ENCODE data around the gene APH1A. TPM values are rescaled to one million over a fixed set of nuclear protein-coding genes. Genes with fewer than 3 reads are reported as not detected.
"Not testable (repeated sequence)": the region's sequence is repeated elsewhere in the genome, so short reads cannot be mapped to it uniquely, and the experiment has no call there.

Gene APH1A
- 122 TPM for total RNA-seq

GRCh38 chr1:150268705-150269403 lies at the start of gene APH1A:
TSS of gene APH1A (minus strand) at chr1:150269016. CDS start at chr1:150268810, 206 bp downstream.
- no peaks in the 10 kb centered on the region for H3K27me3 ChIP-seq (ENCODE audit: insufficient read depth, low read length)
- H3K4me3 ChIP-seq (ENCODE audit: low read length), result peak within 1 kb of the TSS; percentile 74
- H3K9me3 ChIP-seq (ENCODE audit: low read depth, low read length), result no peaks in the 10 kb centered on the region
- H3K4me1 ChIP-seq (ENCODE audit: insufficient read depth, low read length), result peaks cover 39% of the 10 kb centered on the region

DNA sequence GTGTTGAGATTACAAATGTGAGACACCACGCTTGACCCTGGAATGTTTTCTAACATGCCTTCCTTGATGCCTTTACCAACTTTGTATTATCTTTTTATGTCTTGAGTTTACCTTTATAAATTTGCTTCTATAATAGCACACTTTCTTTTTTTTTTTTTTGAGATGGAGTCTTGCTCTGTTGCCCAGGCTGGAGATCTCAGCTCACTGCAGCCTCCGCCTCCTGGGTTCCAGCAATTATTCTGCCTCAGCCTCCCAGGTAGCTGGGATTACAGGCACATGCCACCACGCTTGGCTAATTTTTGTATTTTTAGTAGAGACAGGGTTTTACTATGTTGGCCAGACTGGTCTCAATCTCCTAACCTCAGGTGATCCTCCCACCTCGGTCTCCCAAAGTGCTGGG lies 45.9 kb upstream of the APH1A start:
- not testable (repeated sequence) for H3K4me1 ChIP-seq (ENCODE audit: insufficient read depth, low read length); H3K27me3 ChIP-seq (ENCODE audit: insufficient read depth, low read length); H3K9me3 ChIP-seq (ENCODE audit: low read depth, low read length); H3K4me3 ChIP-seq (ENCODE audit: low read length)

DNA sequence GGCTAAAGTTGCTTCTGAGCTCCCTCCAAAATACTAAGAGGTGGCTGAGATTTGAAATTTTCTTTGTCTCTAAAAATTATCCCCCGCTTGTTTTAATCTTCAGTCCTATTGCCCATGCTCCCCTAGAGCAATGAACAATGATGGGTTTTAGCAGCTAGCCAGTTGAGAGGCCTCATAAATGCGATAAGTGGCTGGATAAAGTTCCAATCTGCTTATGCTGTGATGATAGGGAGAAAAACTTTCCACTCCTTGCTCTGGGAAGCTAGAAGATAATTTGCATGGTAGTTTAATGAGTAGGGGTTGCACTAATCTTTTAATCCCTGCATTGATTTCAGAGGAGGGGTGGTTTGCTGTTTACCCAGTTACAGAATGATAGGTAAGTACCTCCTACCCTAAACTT lies 42.9 kb upstream of the APH1A start:
- Histone ChIP-seq H3K9me3 (ENCODE audit: low read depth, low read length) (no peaks in the 10 kb centered on the region), H3K4me3 (ENCODE audit: low read length) (no peak overlapping the region), H3K27me3 (ENCODE audit: insufficient read depth, low read length) (no peaks in the 10 kb centered on the region), H3K4me1 (ENCODE audit: insufficient read depth, low read length) (peaks cover 7% of the 10 kb centered on the region)

- no peaks in the 10 kb centered on the region for H3K9me3 ChIP-seq (ENCODE audit: low read depth, low read length)
- no peaks in the 10 kb centered on the region for H3K4me1 ChIP-seq (ENCODE audit: insufficient read depth, low read length)
- H3K4me3 ChIP-seq (ENCODE audit: low read length), result no peak overlapping the region
- H3K27me3 ChIP-seq (ENCODE audit: insufficient read depth, low read length), result no peaks in the 10 kb centered on the region
These were observed 41.1 kb upstream of the APH1A start for GRCh38 chr1:150309758-150310508.

DNA sequence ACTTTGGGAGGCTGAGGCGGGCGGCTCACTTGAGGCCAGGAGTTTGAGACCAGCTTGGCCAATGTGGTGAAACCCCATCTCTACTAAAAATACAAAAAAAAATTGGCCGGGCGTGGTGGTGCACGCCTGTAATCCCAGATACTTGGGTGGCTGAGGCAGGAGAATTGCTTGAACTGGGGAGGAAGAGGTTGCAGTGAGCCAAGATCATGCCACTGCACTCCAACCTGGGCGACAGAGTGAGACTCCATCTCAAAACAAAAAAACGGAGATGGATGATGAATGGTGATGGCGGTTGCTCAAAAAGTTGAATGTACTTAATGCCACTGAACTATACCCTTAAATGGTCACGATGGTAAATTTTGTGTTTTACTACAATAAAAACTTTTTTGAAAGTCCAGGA lies 39.8 kb upstream of the APH1A start:
- H3K4me3 ChIP-seq (ENCODE audit: low read length); H3K9me3 ChIP-seq (ENCODE audit: low read depth, low read length); H3K27me3 ChIP-seq (ENCODE audit: insufficient read depth, low read length); H3K4me1 ChIP-seq (ENCODE audit: insufficient read depth, low read length): not testable (repeated sequence)

DNA sequence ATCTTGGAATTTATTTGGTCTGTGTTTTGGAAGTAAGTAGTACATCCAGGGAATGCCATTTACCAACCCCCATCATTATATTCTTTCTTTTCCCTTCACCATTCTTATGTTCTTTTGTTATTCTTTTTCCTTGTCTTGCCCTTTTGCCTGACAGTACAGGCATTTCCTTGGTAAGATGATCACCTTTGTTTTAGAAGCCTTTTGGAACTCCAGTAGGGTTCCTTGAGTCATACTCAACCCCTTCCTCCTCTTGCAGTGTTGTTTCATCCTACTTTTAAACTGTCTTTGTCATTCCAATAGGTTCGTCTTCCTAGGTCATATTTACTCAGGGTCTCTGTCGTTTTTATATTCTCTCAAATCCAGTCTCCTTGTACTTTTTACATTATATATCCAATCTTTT lies 34.1 kb upstream of the APH1A start:
- H3K4me1 ChIP-seq (ENCODE audit: insufficient read depth, low read length), result no peaks in the 10 kb centered on the region
- H3K27me3 ChIP-seq (ENCODE audit: insufficient read depth, low read length), result no peaks in the 10 kb centered on the region
- no peaks in the 10 kb centered on the region for H3K9me3 ChIP-seq (ENCODE audit: low read depth, low read length)
- H3K4me3 ChIP-seq (ENCODE audit: low read length), result no peak overlapping the region

GRCh38 chr1:150302338-150302737 lies 33.5 kb upstream of the APH1A start:
- Histone ChIP-seq H3K9me3 (ENCODE audit: low read depth, low read length) (no peaks in the 10 kb centered on the region), H3K27me3 (ENCODE audit: insufficient read depth, low read length) (no peaks in the 10 kb centered on the region), H3K4me3 (ENCODE audit: low read length) (no peak overlapping the region), H3K4me1 (ENCODE audit: insufficient read depth, low read length) (no peaks in the 10 kb centered on the region)

DNA sequence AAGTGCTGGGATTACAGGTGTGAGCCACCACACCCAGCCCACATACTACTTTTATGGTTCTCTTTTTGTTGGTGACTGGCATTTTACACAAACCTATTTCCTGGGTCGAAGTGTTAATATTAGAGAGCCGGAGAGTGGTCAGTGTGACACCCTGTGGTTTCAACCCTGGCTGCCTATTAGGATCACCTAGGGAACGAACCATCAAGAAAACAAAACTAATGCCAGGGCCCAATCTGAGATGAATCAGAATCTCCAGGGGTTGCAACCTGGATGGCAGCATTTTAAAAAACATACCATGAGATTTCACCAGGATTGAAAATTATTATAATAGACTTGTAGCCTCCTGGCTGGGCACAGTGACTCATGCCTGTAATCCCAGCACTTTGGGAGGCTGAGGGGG lies 30.9 kb upstream of the APH1A start:
- Histone ChIP-seq H3K9me3 (ENCODE audit: low read depth, low read length) (no peaks in the 10 kb centered on the region), H3K27me3 (ENCODE audit: insufficient read depth, low read length) (no peaks in the 10 kb centered on the region), H3K4me3 (ENCODE audit: low read length) (no peak overlapping the region), H3K4me1 (ENCODE audit: insufficient read depth, low read length) (peaks cover under 1% of the 10 kb centered on the region)

- Histone ChIP-seq H3K4me1 (ENCODE audit: insufficient read depth, low read length) (peaks cover 17% of the 10 kb centered on the region), H3K4me3 (ENCODE audit: low read length) (no peak overlapping the region), H3K27me3 (ENCODE audit: insufficient read depth, low read length) (no peaks in the 10 kb centered on the region), H3K9me3 (ENCODE audit: low read depth, low read length) (no peaks in the 10 kb centered on the region)
These were observed 26.7 kb upstream of the APH1A start for GRCh38 chr1:150295476-150295875.

DNA sequence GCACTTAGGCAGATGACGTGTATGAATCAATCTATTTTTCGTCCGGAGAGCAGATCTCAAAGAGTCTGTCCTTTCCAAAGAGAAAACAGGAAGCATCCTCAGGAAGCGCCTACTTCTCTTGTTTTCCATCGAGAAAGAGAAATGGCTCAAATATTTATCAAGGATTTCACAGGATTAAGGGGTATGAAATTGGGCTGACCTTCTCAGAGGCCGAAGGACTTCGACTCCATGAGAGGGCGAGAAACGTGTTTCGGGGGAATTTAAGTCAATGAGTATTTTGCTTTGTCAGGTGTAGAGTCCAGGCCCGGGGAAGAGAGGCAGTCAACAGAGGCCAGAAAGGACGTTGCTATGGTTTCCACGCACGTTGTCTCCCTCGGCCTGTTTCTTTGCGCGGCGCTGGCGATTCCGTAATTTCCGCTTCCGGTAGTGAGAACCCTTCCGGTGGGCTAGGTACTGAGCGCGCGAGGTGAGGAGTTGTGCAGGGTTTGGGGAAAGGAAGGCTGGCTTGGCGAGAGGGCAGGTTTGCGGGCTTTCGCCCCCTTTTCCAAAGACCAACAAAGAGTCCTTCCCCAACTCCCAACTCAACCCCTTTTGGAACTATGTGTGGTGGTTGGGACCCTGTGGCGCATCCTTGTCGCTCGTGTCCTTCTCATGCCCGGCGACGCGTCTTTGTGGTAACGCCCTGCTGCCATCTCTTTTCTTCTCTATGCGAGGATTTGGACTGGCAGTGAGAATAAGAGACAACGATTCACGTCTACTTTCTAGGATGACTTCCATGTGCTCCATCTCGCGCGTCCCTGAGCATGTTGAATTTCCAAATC lies 24.8 kb upstream of the APH1A start, which contains the start of gene MRPS21:
MRPS21 (plus strand) TSS at position 429 of the 821 bp plus-strand sequence. CDS start 506 bp downstream, outside the sequence.
- peaks cover 17% of the 10 kb centered on the region for H3K4me1 ChIP-seq (ENCODE audit: insufficient read depth, low read length)
- no peaks in the 10 kb centered on the region for H3K27me3 ChIP-seq (ENCODE audit: insufficient read depth, low read length)
- no peaks in the 10 kb centered on the region for H3K9me3 ChIP-seq (ENCODE audit: low read depth, low read length)
- peak within 1 kb of the TSS; percentile 70 for H3K4me3 ChIP-seq (ENCODE audit: low read length)

- Histone ChIP-seq H3K9me3 (ENCODE audit: low read depth, low read length) (no peaks in the 10 kb centered on the region), H3K4me1 (ENCODE audit: insufficient read depth, low read length) (peaks cover 8% of the 10 kb centered on the region), H3K4me3 (ENCODE audit: low read length) (no peak overlapping the region), H3K27me3 (ENCODE audit: insufficient read depth, low read length) (peaks cover 4% of the 10 kb centered on the region)
These were observed 20.0 kb upstream of the APH1A start for GRCh38 chr1:150288822-150289221.

GRCh38 chr1:150288382-150288781 lies 19.6 kb upstream of the APH1A start:
- Histone ChIP-seq H3K4me1 (ENCODE audit: insufficient read depth, low read length) (peaks cover 6% of the 10 kb centered on the region), H3K4me3 (ENCODE audit: low read length) (no peak overlapping the region), H3K27me3 (ENCODE audit: insufficient read depth, low read length) (peaks cover 4% of the 10 kb centered on the region), H3K9me3 (ENCODE audit: low read depth, low read length) (no peaks in the 10 kb centered on the region)

DNA sequence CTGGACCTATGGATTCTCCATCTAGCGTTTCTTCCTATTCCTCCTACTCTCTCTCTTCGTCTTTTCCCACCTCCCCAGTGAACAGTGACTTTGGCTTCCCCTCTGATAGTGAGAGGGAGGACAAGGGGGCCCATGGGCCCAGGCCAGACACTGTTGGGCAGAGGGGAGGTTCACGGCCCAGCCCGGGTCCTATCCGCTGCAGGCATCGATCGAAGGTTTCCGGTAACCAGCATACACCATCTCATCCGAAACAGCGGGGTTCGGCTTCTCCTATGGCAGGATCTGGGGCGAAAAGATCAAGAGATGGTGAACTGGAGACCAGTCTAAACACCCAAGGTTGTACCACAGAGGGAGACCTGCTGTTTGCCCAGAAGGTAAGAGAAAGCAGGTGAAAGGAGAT lies 14.4 kb upstream of the APH1A start:
- Histone ChIP-seq H3K4me1 (ENCODE audit: insufficient read depth, low read length) (peaks cover 21% of the 10 kb centered on the region), H3K27me3 (ENCODE audit: insufficient read depth, low read length) (peaks cover 24% of the 10 kb centered on the region), H3K4me3 (ENCODE audit: low read length) (no peak overlapping the region), H3K9me3 (ENCODE audit: low read depth, low read length) (no peaks in the 10 kb centered on the region)

- H3K27me3 ChIP-seq (ENCODE audit: insufficient read depth, low read length), result peaks cover 24% of the 10 kb centered on the region
- H3K4me1 ChIP-seq (ENCODE audit: insufficient read depth, low read length), result peaks cover 21% of the 10 kb centered on the region
- H3K4me3 ChIP-seq (ENCODE audit: low read length), result no peak overlapping the region
- H3K9me3 ChIP-seq (ENCODE audit: low read depth, low read length), result no peaks in the 10 kb centered on the region
These were observed 13.7 kb upstream of the APH1A start for GRCh38 chr1:150282558-150282958.

Data from mononuclear cell (primary cell).